Esophagus squamous epithelium (tissue), 5 donors: ENCODE results near the gene RPS6KA1. TPM values are rescaled to one million over a fixed set of nuclear protein-coding genes. Genes with fewer than 3 reads are reported as not detected.
"Not testable (repeated sequence)": the region's sequence is repeated elsewhere in the genome, so short reads cannot be mapped to it uniquely, and the experiment has no call there.

ENCODE experiments used
- DNase-seq: peaks from one replicate; lab custom pipeline; 2025; lab: John Stamatoyannopoulos, UW
- H3K27ac ChIP-seq, 4 donors: fragments of 200-600 bp; sonication (generic); one replicate each; pipeline ENCODE4 v1.5.1; 2016 to 2019; ENCODE audit warnings: mild to moderate bottlenecking in 1 of 4
- H3K27me3 ChIP-seq, 4 donors: fragments of 200-600 bp; sonication (generic); 1 replicate in 3 of 4; 2 replicates in 1 of 4; pipeline versions ENCODE4 v1.5.1 to v1.6.0; 2017 to 2021; ENCODE audit warnings: antibody characterized with exemption in 1 of 4
- H3K36me3 ChIP-seq, 3 donors: fragments of 200-600 bp; sonication (generic); one replicate each; pipeline ENCODE4 v1.5.1; 2016 to 2019
- H3K4me1 ChIP-seq, 3 donors: fragments of 200-600 bp; sonication (generic); one replicate each; pipeline ENCODE4 v1.5.1; 2017 to 2019
- H3K4me3 ChIP-seq, 4 donors: fragments of 200-600 bp; sonication (generic); 1 replicate in 3 of 4; 2 replicates in 1 of 4; pipeline ENCODE4 v1.5.1; 2016 to 2019; ENCODE audit warnings: mild to moderate bottlenecking in 2 of 4, moderate library complexity in 1 of 4
- H3K9me3 ChIP-seq, 3 donors: fragments of 200-600 bp; sonication (generic); one replicate each; pipeline ENCODE4 v1.5.1; 2016 to 2019
- CTCF ChIP-seq, 6 experiments: fragments of 450-650 bp in 4 of 6; fragments of 200-600 bp in 2 of 6; sonication (generic) in 2 of 6; IDR thresholded peaks; one replicate each; pipeline ENCODE4 v1.5.1; 2016 to 2019; ENCODE audit warnings: antibody characterized with exemption in 6 of 6, mild to moderate bottlenecking in 4 of 6, moderate library complexity in 4 of 6
- POLR2A ChIP-seq, 4 donors: fragments of 450-650 bp; IDR thresholded peaks; one replicate each; pipeline ENCODE4 v1.6.1; 2017; ENCODE audit warnings: antibody characterized with exemption in 4 of 4, mild to moderate bottlenecking in 4 of 4, moderate library complexity in 3 of 4
- WGBS, 2 donors: methylation state at CpG; one replicate each; pipeline ENCODE4 v1.1.5; 2018; 5-methylcytosine and 5-hydroxymethylcytosine counted together
- intact Hi-C: fragments of 100-400 bp; cut with DNase I; formaldehyde crosslinking; loops from one replicate; pipeline ENCODE4 v1.15.0; 2022
- small RNA-seq, 4 donors: library from RNA; depleted of rRNA; stranded (forward); fragments of <200 nt; gene quantifications; one replicate each; pipeline ENCODE3, GENCODE V24; 2016
- total RNA-seq, 4 donors: library from RNA; depleted of rRNA; stranded (reverse); fragments of >200 nt; gene quantifications; one replicate each; pipeline ENCODE4 v1.1.0, GENCODE V29; 2016
- donor health status: DM: yes; HTN: yes; CAD: no.

The RPS6KA1 gene
- total RNA-seq, 4 donors from 2014 or later: 24.0 to 49.7 (median 37.7) TPM

GRCh38 chr1:26610781-26611180 lies 81.2 kb downstream of the RPS6KA1 start:
- Histone ChIP-seq H3K27me3 (no peaks in the 10 kb centered on the region), H3K36me3 (no peaks in the 10 kb centered on the region), H3K9me3 (no peaks in the 10 kb centered on the region), H3K27ac (no peak overlapping the region), H3K4me1 (peaks cover 0 to 5% (median 0%) of the 10 kb centered on the region in 3 donors), H3K4me3 (no peak overlapping the region)
- intact Hi-C loops: no loop called here
- no peak for TF ChIP-seq POLR2A (IDR thresholded peaks at IDR 0.05)
- TF ChIP-seq CTCF (IDR thresholded peaks at IDR 0.05): no peak
- DNase-seq: no peak
- WGBS, 2 donors: 50 to 57% methylated on average over 2 of the region's 2 CpGs

- H3K4me1 ChIP-seq, DNase-seq, H3K27ac ChIP-seq, H3K36me3 ChIP-seq, H3K27me3 ChIP-seq, H3K9me3 ChIP-seq, intact Hi-C loops, H3K4me3 ChIP-seq: not testable (repeated sequence)
- 84 to 90% methylated on average over 4 of the region's 4 CpGs for WGBS, 2 donors
Measured at GRCh38 chr1:26612627-26613026, 83.1 kb downstream of the RPS6KA1 start.

- DNase-seq: no peak
- Histone ChIP-seq H3K4me1 (peaks cover 10 to 32% (median 12%) of the 10 kb centered on the region in 3 donors), H3K9me3 (no peaks in the 10 kb centered on the region), H3K4me3 (no peak overlapping the region), H3K27me3 (no peaks in the 10 kb centered on the region), H3K36me3 (no peaks in the 10 kb centered on the region), H3K27ac (no peak overlapping the region)
- intact Hi-C loops: no loop called here
- WGBS, 2 donors: 76 to 80% methylated on average over 1 of the region's 1 CpG
- TF ChIP-seq POLR2A (IDR thresholded peaks at IDR 0.05): no peak
- TF ChIP-seq CTCF (IDR thresholded peaks at IDR 0.05): no peak
Measured at GRCh38 chr1:26614655-26615411, 85.3 kb downstream of the RPS6KA1 start.

- TF ChIP-seq CTCF (IDR thresholded peaks at IDR 0.05) (no peak), POLR2A (IDR thresholded peaks at IDR 0.05) (no peak)
- peaks cover 10 to 39% (median 12%) of the 10 kb centered on the region in 3 donors for H3K4me1 ChIP-seq
- WGBS, 2 donors: 79 to 84% methylated on average over 2 of the region's 2 CpGs
- H3K4me3 ChIP-seq: no peak overlapping the region
- no peaks in the 10 kb centered on the region for H3K27me3 ChIP-seq
- no peaks in the 10 kb centered on the region for H3K36me3 ChIP-seq
- DNase-seq: no peak
- intact Hi-C loops: no loop called here
- H3K9me3 ChIP-seq: no peaks in the 10 kb centered on the region
- H3K27ac ChIP-seq: no peak overlapping the region
Measured at GRCh38 chr1:26616881-26617280, 87.3 kb downstream of the RPS6KA1 start.

- intact Hi-C loops: no loop called here
- H3K27me3 ChIP-seq: no peaks in the 10 kb centered on the region
- H3K27ac ChIP-seq: peak overlapping the region; percentile 17 to 100 (median 96)
- no peak for TF ChIP-seq CTCF (IDR thresholded peaks at IDR 0.05)
- DNase-seq: no peak
- no peaks in the 10 kb centered on the region for H3K36me3 ChIP-seq
- peaks cover 10 to 42% (median 12%) of the 10 kb centered on the region in 3 donors for H3K4me1 ChIP-seq
- H3K9me3 ChIP-seq: no peaks in the 10 kb centered on the region
- no peak overlapping the region for H3K4me3 ChIP-seq
- 36 to 52% methylated on average over 3 of the region's 3 CpGs for WGBS, 2 donors
Measured at GRCh38 chr1:26618561-26618960, 89.0 kb downstream of the RPS6KA1 start.

Small RNA genes within 50 kb of the gene (small RNA-seq; reads per million reads assigned to genes)
- 0 to 0.09 (median 0) reads per million in 4 donors for gene MIR1976
- 0 reads per million in 4 donors for gene RF00019
- 0 reads per million in 4 donors for gene RNU7-29P

Other genes with a start within 250 kb of the RPS6KA1 start
- 100 to 1,000 TPM in 2 of 4 donors, 10 to 100 TPM in 2; 76.9 to 163 (median 106) TPM for gene SH3BGRL3, start 249.7 kb upstream of the RPS6KA1 start, total RNA-seq
- 1 to 10 TPM; 3.2 to 9.2 (median 3.7) TPM for gene UBXN11, start 223.1 kb upstream of the RPS6KA1 start, total RNA-seq
- 10 to 100 TPM in 2 of 4 donors, 1 to 10 TPM in 2; 1.9 to 22.1 (median 9.4) TPM for gene CD52, start 211.8 kb upstream of the RPS6KA1 start, total RNA-seq
- 100 to 1,000 TPM in 3 of 4 donors, 10 to 100 TPM in 1; 35.8 to 305 (median 122) TPM for gene CRYBG2, start 175.6 kb upstream of the RPS6KA1 start, total RNA-seq
- under 1 TPM in 2 of 4 donors, not detected in 2; 0.26 to 0.95 TPM for gene ZNF683, start 157.0 kb upstream of the RPS6KA1 start, total RNA-seq
- not detected for gene LIN28A, start 118.9 kb upstream of the RPS6KA1 start, total RNA-seq
- 10 to 100 TPM; 30.3 to 49.7 (median 37.9) TPM for gene DHDDS, start 97.4 kb upstream of the RPS6KA1 start, total RNA-seq
- 100 to 1,000 TPM; 105 to 312 (median 243) TPM for gene HMGN2, start 57.3 kb upstream of the RPS6KA1 start, total RNA-seq
- 10 to 100 TPM; 23.9 to 60.2 (median 43.5) TPM for gene ARID1A, start 166.3 kb downstream of the RPS6KA1 start, total RNA-seq